ENCODE data around the gene KCNB1.

The KCNB1 gene

DNA sequence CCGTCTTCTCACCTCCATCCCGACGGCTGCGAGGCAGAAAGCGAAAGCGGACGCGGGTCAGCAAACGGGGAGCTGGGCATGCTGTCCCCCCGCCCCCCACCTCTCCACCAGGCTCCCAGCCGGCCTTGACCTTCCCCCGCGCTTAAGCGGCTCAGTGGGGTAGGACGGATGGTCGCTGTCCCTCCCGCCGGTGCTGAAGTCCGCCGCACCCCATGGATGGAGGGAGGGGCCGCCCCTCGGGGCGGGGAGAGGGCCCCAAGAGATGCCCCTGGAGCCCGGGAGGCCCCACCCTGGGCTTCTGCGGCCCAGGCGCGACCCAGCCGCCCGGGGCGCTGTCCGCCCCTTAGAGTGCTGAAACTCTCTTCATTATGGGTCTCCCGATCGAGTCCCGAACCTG, at the start of gene KCNB1:
TSS of gene KCNB1 (minus strand) at position 48 of the 397 bp plus-strand sequence. CDS start 188 bp downstream, outside the sequence.
- no peak within 1 kb of the TSS for H3K27ac Mint-ChIP-seq
- peaks cover 4% of the 10 kb centered on the region for H3K36me3 Mint-ChIP-seq
- H3K4me1 Mint-ChIP-seq = peaks cover 8% of the 10 kb centered on the region
- H3K9me3 Mint-ChIP-seq = peaks cover 3% of the 10 kb centered on the region
- ATAC-seq (ENCODE audit: low read depth) = peak; percentile 44
- peaks cover 31% of the 10 kb centered on the region for H3K27me3 Mint-ChIP-seq
- peak; percentile 15 to 35 for DNase-seq (ENCODE audit: low spot score in 2 of 2)
- peak within 1 kb of the TSS; percentile 6 for H3K4me3 Mint-ChIP-seq

DNA sequence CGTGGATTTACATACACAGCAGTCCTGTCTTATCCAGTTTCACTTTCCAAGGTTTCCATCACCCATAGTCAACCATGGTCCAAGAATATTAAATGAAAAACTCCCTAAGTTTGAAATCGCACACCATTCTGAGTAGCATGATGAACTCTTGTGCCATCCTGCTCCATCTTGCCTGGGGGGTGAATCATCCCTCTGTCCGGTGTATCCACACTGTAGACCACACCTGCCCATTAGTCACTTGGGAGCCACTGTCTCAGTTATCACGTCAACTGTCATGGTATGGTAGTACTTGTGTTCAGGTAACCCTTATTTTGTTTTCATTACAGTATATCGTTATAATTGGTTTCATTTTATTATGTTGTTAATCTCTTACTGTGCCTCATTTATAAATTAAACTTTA, 47.0 kb upstream of the KCNB1 start:
- no peak overlapping the region for H3K4me3 Mint-ChIP-seq
- H3K9me3 Mint-ChIP-seq = no peaks in the 10 kb centered on the region
- DNase-seq (ENCODE audit: low spot score in 2 of 2) = no peak
- peaks cover 7% of the 10 kb centered on the region for H3K27me3 Mint-ChIP-seq
- no peaks in the 10 kb centered on the region for H3K36me3 Mint-ChIP-seq
- ATAC-seq (ENCODE audit: low read depth) = no peak
- no peak overlapping the region for H3K27ac Mint-ChIP-seq
- peaks cover 3% of the 10 kb centered on the region for H3K4me1 Mint-ChIP-seq

DNA sequence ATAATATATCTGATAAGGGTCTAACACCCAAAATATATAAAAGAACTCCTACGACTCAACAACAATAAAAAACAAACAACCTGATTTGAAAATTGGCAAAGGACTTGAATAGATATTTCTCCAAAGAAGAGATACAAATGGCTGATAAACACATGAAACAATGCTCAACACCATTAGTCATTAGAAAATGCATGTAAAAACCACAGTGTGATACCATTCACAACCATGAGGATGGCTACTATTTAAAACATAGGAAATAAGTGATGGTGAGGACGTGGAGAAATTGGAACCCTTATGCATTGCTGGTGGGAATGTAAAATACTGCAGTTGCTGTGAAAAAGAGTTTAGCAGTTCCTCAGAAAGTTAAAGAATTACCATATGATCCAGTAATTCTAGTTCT, 44.1 kb upstream of the KCNB1 start:
- peaks cover 16% of the 10 kb centered on the region for H3K27me3 Mint-ChIP-seq
- H3K9me3 Mint-ChIP-seq = peaks cover 7% of the 10 kb centered on the region
- peaks cover 3% of the 10 kb centered on the region for H3K36me3 Mint-ChIP-seq
- ATAC-seq (ENCODE audit: low read depth) (no peak), DNase-seq (ENCODE audit: low spot score in 2 of 2) (no peak)
- no peak overlapping the region for H3K27ac Mint-ChIP-seq
- H3K4me3 Mint-ChIP-seq = no peak overlapping the region
- no peaks in the 10 kb centered on the region for H3K4me1 Mint-ChIP-seq

DNA sequence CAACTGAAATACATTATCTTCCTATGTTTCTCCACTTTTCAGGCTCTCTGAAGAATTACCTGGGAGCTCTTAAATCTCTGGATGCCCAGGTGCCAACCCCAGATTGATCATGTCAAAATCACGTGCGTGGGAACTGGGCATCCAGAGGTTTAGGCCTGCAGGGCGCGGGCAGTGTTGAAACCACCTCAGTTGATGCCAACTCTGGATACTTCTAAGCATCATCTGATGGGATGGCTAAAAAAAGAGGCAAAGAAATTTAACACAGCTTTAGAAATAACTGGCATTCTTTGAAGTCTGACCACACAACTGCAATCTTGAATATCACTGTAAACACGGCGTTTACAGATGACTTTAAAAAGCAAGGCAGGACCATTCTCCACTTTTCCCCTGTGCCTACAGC, 43.6 kb upstream of the KCNB1 start:
- Mint-ChIP-seq H3K4me1 (no peaks in the 10 kb centered on the region), H3K27ac (no peak overlapping the region), H3K9me3 (peaks cover 7% of the 10 kb centered on the region), H3K27me3 (peaks cover 16% of the 10 kb centered on the region), H3K36me3 (peaks cover 3% of the 10 kb centered on the region), H3K4me3 (no peak overlapping the region)
- ATAC-seq (ENCODE audit: low read depth) (no peak), DNase-seq (ENCODE audit: low spot score in 2 of 2) (no peak)

DNA sequence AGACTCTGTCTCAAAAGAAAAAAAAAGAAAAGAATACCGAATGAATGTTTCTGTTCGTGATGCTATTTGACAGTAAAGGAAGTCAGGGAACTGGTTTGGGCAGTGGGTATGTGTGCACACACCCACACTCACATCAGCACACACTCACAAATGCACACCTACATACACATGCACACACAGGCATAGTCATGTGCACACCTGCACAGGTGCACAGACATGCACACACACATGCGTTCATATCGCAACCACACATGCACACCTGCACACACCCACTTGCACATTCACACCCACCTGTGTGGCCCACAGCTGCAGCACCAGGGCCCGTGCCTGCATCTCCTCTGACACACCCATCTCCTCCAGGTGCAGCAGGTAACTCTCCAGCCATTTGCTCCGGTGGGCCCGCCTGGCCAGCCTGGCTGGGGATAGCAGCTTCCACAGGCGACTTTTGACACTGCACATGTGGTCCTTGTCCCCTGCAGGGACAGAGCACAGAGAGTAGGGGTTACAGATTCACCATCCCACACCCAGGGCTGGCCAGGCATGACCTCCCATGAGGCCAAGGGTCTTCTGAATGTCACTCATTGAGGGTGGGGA, 41.4 kb upstream of the KCNB1 start:
- peaks cover 4% of the 10 kb centered on the region for H3K36me3 Mint-ChIP-seq
- ATAC-seq (ENCODE audit: low read depth) (no peak), DNase-seq (ENCODE audit: low spot score in 2 of 2) (no peak)
- no peaks in the 10 kb centered on the region for H3K4me1 Mint-ChIP-seq
- H3K9me3 Mint-ChIP-seq = peaks cover 7% of the 10 kb centered on the region
- peaks cover 31% of the 10 kb centered on the region for H3K27me3 Mint-ChIP-seq
- no peak overlapping the region for H3K27ac Mint-ChIP-seq
- no peak overlapping the region for H3K4me3 Mint-ChIP-seq

DNA sequence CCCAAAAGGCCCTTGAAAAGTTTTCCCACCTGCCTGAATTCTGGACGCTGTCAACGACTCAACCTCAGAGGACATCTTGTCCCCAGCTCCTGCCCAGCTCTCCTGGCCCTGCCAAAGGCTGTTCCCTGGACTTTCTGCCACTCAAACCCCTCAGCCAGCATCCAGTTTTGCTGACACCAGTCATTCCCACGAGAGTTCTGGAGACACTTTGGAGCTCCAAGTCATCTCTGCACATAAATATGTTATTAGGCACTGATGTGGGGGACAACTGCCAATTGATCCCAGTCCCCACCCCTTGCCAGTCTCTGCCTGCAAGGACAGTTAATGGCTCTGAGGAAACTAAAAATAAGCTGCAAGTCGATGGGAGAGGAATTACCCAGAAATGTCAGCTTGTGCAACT, 38.9 kb upstream of the KCNB1 start:
- Mint-ChIP-seq H3K27ac (no peak overlapping the region), H3K36me3 (peaks cover 4% of the 10 kb centered on the region), H3K27me3 (peaks cover 34% of the 10 kb centered on the region), H3K4me3 (no peak overlapping the region), H3K4me1 (no peaks in the 10 kb centered on the region), H3K9me3 (peaks cover 7% of the 10 kb centered on the region)
- DNase-seq (ENCODE audit: low spot score in 2 of 2) = no peak
- ATAC-seq (ENCODE audit: low read depth) = no peak

DNA sequence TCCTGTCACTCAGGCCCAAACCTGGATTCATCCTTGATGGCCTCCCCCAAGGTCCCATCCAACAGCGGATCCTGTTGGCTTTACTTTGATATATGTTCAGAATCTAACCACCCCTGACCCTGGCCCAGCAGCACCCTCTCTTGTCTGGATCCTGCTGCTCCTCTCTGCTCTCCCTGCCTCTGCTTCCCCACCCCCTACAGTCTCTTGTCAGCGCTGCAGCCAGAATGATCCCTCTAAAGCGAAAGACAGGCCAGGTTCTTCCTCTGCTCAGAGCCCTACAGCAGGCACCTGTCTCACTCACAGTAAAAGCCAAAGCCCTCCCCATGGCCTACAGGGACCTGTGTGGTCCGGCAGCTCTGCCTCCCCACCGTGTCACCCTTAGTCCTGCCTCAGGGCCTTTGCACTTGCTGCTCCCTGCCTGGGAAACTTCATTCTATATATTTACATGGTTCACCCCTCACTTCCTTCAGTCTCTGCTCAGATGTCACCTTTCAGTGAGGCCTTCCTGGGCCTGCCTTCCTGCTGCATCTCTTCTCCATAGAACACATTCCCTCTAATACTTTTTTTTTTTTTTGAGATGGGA, 37.4 kb upstream of the KCNB1 start:
- H3K36me3 Mint-ChIP-seq = peaks cover 4% of the 10 kb centered on the region
- no peak overlapping the region for H3K4me3 Mint-ChIP-seq
- peaks cover 35% of the 10 kb centered on the region for H3K27me3 Mint-ChIP-seq
- peaks cover 7% of the 10 kb centered on the region for H3K9me3 Mint-ChIP-seq
- DNase-seq (ENCODE audit: low spot score in 2 of 2) (no peak), ATAC-seq (ENCODE audit: low read depth) (no peak)
- no peak overlapping the region for H3K27ac Mint-ChIP-seq
- no peaks in the 10 kb centered on the region for H3K4me1 Mint-ChIP-seq

DNA sequence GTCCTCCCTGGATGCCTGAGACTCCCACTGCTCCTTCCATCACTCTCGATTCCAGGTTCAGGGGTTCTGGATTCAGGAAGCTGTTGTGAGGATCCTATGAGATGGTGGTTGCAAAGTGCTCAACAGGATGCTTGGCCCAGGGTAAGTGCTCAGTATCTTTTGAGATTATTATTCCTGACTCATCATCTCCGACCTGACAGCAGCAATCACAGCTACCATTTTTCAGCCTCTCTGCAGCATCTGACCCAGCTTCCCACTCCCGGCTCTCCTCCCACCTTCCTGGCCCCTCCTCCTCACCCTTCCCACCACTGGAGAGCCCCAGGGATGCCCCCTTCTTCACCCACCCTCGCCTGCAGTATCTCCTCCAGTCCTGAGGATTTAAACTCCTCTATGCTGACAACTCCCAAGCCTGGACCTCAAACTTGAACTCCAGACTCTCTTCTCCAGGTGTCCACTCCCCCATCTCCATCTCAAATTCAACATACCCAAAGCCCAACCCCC, 36.8 kb upstream of the KCNB1 start:
- DNase-seq (ENCODE audit: low spot score in 2 of 2) (no peak), ATAC-seq (ENCODE audit: low read depth) (no peak)
- peaks cover 4% of the 10 kb centered on the region for H3K36me3 Mint-ChIP-seq
- no peak overlapping the region for H3K4me3 Mint-ChIP-seq
- H3K27me3 Mint-ChIP-seq = peaks cover 31% of the 10 kb centered on the region
- H3K27ac Mint-ChIP-seq = no peak overlapping the region
- H3K4me1 Mint-ChIP-seq = no peaks in the 10 kb centered on the region
- H3K9me3 Mint-ChIP-seq = peaks cover 7% of the 10 kb centered on the region

DNA sequence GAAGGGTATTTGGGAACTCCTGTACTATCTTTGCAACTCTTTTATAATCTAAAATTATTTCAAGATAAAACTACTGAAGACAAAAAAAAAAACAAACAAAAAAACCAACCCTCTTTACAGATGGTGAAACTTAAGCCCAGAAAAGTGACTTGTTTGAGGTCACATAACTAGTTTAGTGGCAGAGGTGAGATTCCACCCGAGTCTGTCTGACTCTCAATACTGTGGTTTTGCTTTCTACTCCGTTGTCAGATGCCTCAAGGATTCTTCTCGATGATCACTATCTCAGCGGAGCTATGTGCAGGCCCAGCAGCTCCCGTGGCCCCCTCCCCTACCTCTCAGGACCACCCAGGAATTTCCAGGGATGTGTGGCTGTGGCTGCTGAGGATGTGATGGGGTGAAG, 36.1 kb upstream of the KCNB1 start:
- H3K4me1 Mint-ChIP-seq = no peaks in the 10 kb centered on the region
- no peak overlapping the region for H3K27ac Mint-ChIP-seq
- peaks cover 33% of the 10 kb centered on the region for H3K27me3 Mint-ChIP-seq
- H3K9me3 Mint-ChIP-seq = peaks cover 7% of the 10 kb centered on the region
- peaks cover 4% of the 10 kb centered on the region for H3K36me3 Mint-ChIP-seq
- H3K4me3 Mint-ChIP-seq = no peak overlapping the region
- DNase-seq (ENCODE audit: low spot score in 2 of 2) (no peak), ATAC-seq (ENCODE audit: low read depth) (no peak)

DNA sequence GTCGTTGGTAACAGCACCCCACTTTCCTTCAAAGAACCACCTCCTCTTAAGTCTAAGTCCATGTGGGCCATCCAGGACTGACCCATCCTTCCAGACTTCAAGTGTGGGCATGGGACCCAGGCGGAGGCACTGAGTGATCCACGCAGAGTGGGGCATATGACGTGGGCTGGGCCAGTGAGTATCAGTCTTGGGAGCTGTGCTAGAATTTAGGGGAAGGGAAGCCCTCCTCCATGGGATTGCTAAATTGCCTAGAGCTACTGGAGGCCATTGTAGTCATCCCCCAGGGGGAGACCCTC, 35.3 kb upstream of the KCNB1 start:
- DNase-seq (ENCODE audit: low spot score in 2 of 2) = no peak
- ATAC-seq (ENCODE audit: low read depth) = no peak
- H3K9me3 Mint-ChIP-seq = peaks cover 4% of the 10 kb centered on the region
- H3K4me1 Mint-ChIP-seq = no peaks in the 10 kb centered on the region
- peaks cover 2% of the 10 kb centered on the region for H3K36me3 Mint-ChIP-seq
- no peak overlapping the region for H3K4me3 Mint-ChIP-seq
- peaks cover 33% of the 10 kb centered on the region for H3K27me3 Mint-ChIP-seq
- H3K27ac Mint-ChIP-seq = no peak overlapping the region

DNA sequence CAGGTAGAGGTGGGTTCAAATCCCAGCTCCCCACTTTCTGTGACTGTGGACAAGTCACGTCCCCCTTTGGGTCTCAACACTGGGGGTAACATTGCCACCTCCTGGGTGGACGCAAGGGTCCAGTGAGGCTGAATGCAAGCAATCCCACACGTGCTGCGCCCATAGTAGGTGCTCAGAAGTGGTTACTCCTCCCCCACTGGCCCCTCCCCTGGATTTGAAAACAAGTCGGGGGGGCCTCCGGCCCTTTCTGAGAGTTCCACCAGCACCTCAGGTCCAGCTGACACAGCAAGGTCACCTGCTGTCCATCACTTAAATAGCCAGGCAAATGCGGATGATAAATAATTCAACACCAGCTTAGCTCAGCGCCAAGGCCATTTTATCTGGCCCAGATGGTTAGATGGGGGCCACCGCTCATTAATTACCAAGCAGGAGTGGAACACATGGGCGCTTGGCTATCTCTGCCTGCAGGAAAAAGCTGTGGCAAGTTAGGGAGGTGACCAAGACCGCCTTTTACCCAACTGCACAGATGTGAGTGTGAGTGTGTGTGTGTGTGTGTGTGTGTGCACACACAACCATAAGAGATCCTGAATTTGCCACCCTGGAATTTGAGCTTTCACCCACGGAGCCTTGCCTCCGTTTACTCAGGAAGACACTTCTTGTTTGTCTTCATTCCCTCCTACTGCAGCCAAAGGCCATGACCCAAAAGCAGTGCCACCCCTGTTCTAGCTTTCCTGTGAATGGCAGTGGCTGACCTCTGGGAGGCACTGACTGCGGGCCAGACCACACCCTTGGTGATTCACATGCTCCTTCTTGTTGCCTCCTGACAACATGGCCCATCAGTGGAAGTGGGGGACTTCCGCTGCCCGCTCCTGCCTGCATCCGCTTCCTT, 34.7 kb upstream of the KCNB1 start:
- ATAC-seq (ENCODE audit: low read depth) (no peak), DNase-seq (ENCODE audit: low spot score in 2 of 2) (no peak)
- H3K4me1 Mint-ChIP-seq = no peaks in the 10 kb centered on the region
- no peak overlapping the region for H3K27ac Mint-ChIP-seq
- H3K9me3 Mint-ChIP-seq = peaks cover 4% of the 10 kb centered on the region
- H3K27me3 Mint-ChIP-seq = peaks cover 29% of the 10 kb centered on the region
- peaks cover 2% of the 10 kb centered on the region for H3K36me3 Mint-ChIP-seq
- no peak overlapping the region for H3K4me3 Mint-ChIP-seq

DNA sequence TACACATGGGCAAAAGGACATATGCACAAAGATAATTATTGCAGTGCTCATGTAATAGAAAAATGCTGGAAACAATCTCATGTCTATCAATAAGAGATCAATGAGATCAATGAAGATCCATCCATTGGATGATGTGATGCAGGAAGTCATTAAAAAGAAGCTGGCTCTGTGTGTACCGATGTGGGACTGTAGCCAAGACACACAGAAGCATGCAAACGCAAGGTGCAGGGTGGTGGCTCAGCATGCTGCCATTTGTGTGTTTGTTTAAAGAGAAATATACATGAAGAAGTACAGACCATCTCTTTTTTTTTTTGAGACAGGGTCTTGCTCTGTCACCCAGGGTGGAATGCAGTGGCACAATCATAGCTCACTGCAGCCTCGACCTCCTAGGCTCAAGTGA, 33.1 kb upstream of the KCNB1 start:
- Mint-ChIP-seq H3K4me3 (no peak overlapping the region), H3K4me1 (no peaks in the 10 kb centered on the region), H3K27me3 (peaks cover 25% of the 10 kb centered on the region), H3K27ac (no peak overlapping the region), H3K9me3 (no peaks in the 10 kb centered on the region), H3K36me3 (no peaks in the 10 kb centered on the region)
- no peak for ATAC-seq (ENCODE audit: low read depth)
- no peak for DNase-seq (ENCODE audit: low spot score in 2 of 2)

DNA sequence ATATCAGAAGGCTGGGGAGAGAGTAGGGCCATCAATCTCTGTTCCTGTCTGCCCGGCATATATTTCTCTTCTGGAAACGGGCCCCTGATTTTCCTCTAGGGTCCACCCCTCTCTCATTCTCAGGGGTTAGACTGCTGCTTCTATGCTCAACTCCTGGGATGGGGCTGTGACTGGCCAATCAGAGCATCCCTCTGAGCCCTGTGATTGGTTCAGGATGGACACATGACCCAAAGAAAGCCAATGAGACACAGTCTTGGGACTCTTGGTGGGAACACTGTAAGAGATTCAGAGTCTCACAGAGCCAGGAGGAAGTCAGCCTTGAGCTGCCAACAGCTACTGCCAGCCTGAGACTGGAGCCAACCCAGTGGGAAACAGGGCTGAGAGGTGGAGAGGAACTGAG, 31.0 kb upstream of the KCNB1 start:
- Mint-ChIP-seq H3K4me1 (peaks cover 3% of the 10 kb centered on the region), H3K27me3 (peaks cover 16% of the 10 kb centered on the region), H3K27ac (no peak overlapping the region), H3K36me3 (no peaks in the 10 kb centered on the region), H3K9me3 (no peaks in the 10 kb centered on the region), H3K4me3 (no peak overlapping the region)
- no peak for ATAC-seq (ENCODE audit: low read depth)
- no peak for DNase-seq (ENCODE audit: low spot score in 2 of 2)

DNA sequence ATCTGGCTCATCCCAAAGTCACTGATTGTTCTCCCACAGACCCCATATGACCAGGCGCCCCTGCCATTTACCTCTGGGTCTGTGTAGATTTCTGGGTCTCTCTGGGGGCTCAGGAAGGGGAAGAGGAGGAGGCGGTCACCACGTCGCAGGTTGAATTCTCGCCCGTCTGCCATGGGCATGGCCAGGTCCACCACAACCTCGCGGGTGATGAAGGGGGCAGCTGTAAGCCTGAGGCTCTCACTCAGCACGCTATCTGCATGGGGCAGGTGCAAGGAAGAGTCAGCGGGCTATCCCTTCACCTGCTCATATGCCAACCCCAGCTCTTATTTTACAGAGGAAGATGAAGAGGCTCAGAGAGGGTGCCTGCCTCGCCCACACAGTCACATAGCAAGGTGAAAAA, 30.5 kb upstream of the KCNB1 start:
- Mint-ChIP-seq H3K4me1 (peaks cover 4% of the 10 kb centered on the region), H3K27me3 (peaks cover 17% of the 10 kb centered on the region), H3K27ac (no peak overlapping the region), H3K9me3 (no peaks in the 10 kb centered on the region), H3K4me3 (no peak overlapping the region), H3K36me3 (no peaks in the 10 kb centered on the region)
- no peak for ATAC-seq (ENCODE audit: low read depth)
- no peak for DNase-seq (ENCODE audit: low spot score in 2 of 2)

All from memory B cell (primary cell).